Activated CD4-positive, alpha-beta T cell treated with anti-CD3 and anti-CD28 coated beads, Interleukin-2, amount 10 ng/mL, durations not matched to agents 7 days and 5 days (primary cell): ENCODE results near the gene LTBP1. TPM values are rescaled to one million over a fixed set of nuclear protein-coding genes. Genes with fewer than 3 reads are reported as not detected.

ENCODE experiments used
- CTCF ChIA-PET: fragments of 350-600 bp; sonication (Branson Sonifier 250); formaldehyde crosslinking; loops from one replicate; lab custom pipeline; 2021; ENCODE audit warnings: antibody characterized with exemption; lab: Charles Lee
- POLR2A ChIA-PET: fragments of 350-600 bp; sonication (Branson Sonifier 250); formaldehyde crosslinking; loops from one replicate; lab custom pipeline; 2021; ENCODE audit warnings: antibody characterized with exemption; lab: Charles Lee
- DNase-seq: peaks from one replicate; pipeline ENCODE4 v3.0.0-alpha.2; 2020
- H3K27ac Mint-ChIP-seq: one replicate; pipeline ENCODE4 v1.8.0; 2021; ENCODE audit warnings: mild to moderate bottlenecking, moderate library complexity, mixed read lengths
- H3K27me3 Mint-ChIP-seq: one replicate; pipeline ENCODE4 v1.8.0; 2021; ENCODE audit warnings: mixed read lengths
- H3K36me3 Mint-ChIP-seq: one replicate; pipeline ENCODE4 v1.8.0; 2021; ENCODE audit warnings: low read depth, mixed read lengths
- H3K4me1 Mint-ChIP-seq: one replicate; pipeline ENCODE4 v1.8.0; 2021; ENCODE audit warnings: mixed read lengths
- H3K4me3 Mint-ChIP-seq: one replicate; pipeline ENCODE4 v1.8.0; 2021; ENCODE audit warnings: mild to moderate bottlenecking, moderate library complexity, mixed read lengths
- H3K9me3 Mint-ChIP-seq: one replicate; pipeline ENCODE4 v1.8.0; 2021; ENCODE audit warnings: mixed read lengths
- total RNA-seq, 2 experiments: library from RNA; stranded (reverse); gene quantifications; one replicate each; pipeline ENCODE4 v1.2.3, GENCODE V29; 2021

LTBP1 gene
- total RNA-seq, 2 experiments from 2014 or later, result 0.17 to 0.27 TPM

- ChIA-PET POLR2A (no interaction called here), CTCF (no interaction called here)
- Mint-ChIP-seq H3K4me3 (no peak overlapping the region), H3K27ac (no peak overlapping the region), H3K36me3 (no peaks in the 10 kb centered on the region), H3K4me1 (no peaks in the 10 kb centered on the region), H3K9me3 (peaks cover 2% of the 10 kb centered on the region), H3K27me3 (peaks cover 12% of the 10 kb centered on the region)
- no peak for DNase-seq
These were observed 170.0 kb downstream of the LTBP1 start for GRCh38 chr2:33116799-33117198.

- Mint-ChIP-seq H3K36me3 (no peaks in the 10 kb centered on the region), H3K9me3 (peaks cover 2% of the 10 kb centered on the region), H3K4me3 (no peak overlapping the region), H3K27ac (no peak overlapping the region), H3K27me3 (peaks cover 13% of the 10 kb centered on the region), H3K4me1 (no peaks in the 10 kb centered on the region)
- ChIA-PET POLR2A (no interaction called here), CTCF (interaction anchor here (0.6 kb wide), 1 partner anchor 49 kb away, joined by 3 read pairs; no protein-coding TSS in a partner anchor)
- no peak for DNase-seq
These were observed 171.9 kb downstream of the LTBP1 start for GRCh38 chr2:33118651-33119050.

- no peak for DNase-seq
- no peak overlapping the region for H3K4me3 Mint-ChIP-seq
- H3K36me3 Mint-ChIP-seq, result no peaks in the 10 kb centered on the region
- peaks cover 2% of the 10 kb centered on the region for H3K9me3 Mint-ChIP-seq
- ChIA-PET CTCF (interaction anchor here (0.7 kb wide), 1 partner anchor 274 kb away, joined by 3 read pairs; no protein-coding TSS in a partner anchor), POLR2A (no interaction called here)
- H3K27ac Mint-ChIP-seq, result no peak overlapping the region
- H3K4me1 Mint-ChIP-seq, result no peaks in the 10 kb centered on the region
- H3K27me3 Mint-ChIP-seq, result peaks cover 14% of the 10 kb centered on the region
These were observed 174.7 kb downstream of the LTBP1 start for GRCh38 chr2:33121416-33121815.

GRCh38 chr2:33121925-33122324, 175.2 kb downstream of the LTBP1 start:
- CTCF ChIA-PET, result no interaction called here
- no peak overlapping the region for H3K4me3 Mint-ChIP-seq
- H3K4me1 Mint-ChIP-seq, result no peaks in the 10 kb centered on the region
- POLR2A ChIA-PET, result no interaction called here
- no peak for DNase-seq
- H3K9me3 Mint-ChIP-seq, result peaks cover 2% of the 10 kb centered on the region
- H3K27me3 Mint-ChIP-seq, result peaks cover 14% of the 10 kb centered on the region
- no peaks in the 10 kb centered on the region for H3K36me3 Mint-ChIP-seq
- H3K27ac Mint-ChIP-seq, result no peak overlapping the region

GRCh38 chr2:33122726-33123125, 176.0 kb downstream of the LTBP1 start:
- CTCF ChIA-PET, result no interaction called here
- Mint-ChIP-seq H3K4me1 (no peaks in the 10 kb centered on the region), H3K27me3 (peaks cover 11% of the 10 kb centered on the region), H3K27ac (no peak overlapping the region), H3K4me3 (no peak overlapping the region), H3K9me3 (peaks cover 2% of the 10 kb centered on the region), H3K36me3 (no peaks in the 10 kb centered on the region)
- no peak for DNase-seq
- POLR2A ChIA-PET, result no interaction called here

GRCh38 chr2:33123216-33123615, 176.5 kb downstream of the LTBP1 start:
- no peaks in the 10 kb centered on the region for H3K36me3 Mint-ChIP-seq
- no peaks in the 10 kb centered on the region for H3K4me1 Mint-ChIP-seq
- no peak overlapping the region for H3K27ac Mint-ChIP-seq
- ChIA-PET CTCF (no interaction called here), POLR2A (no interaction called here)
- H3K27me3 Mint-ChIP-seq, result peaks cover 10% of the 10 kb centered on the region
- H3K4me3 Mint-ChIP-seq, result no peak overlapping the region
- H3K9me3 Mint-ChIP-seq, result peaks cover 2% of the 10 kb centered on the region
- no peak for DNase-seq

- CTCF ChIA-PET, result no interaction called here
- no peaks in the 10 kb centered on the region for H3K4me1 Mint-ChIP-seq
These were observed 179.8 kb downstream of the LTBP1 start for GRCh38 chr2:33126552-33126951.

GRCh38 chr2:33126958-33127357, 180.2 kb downstream of the LTBP1 start:
- H3K4me3 Mint-ChIP-seq, result no peak overlapping the region
- H3K36me3 Mint-ChIP-seq, result no peaks in the 10 kb centered on the region
- POLR2A ChIA-PET, result no interaction called here
- H3K9me3 Mint-ChIP-seq, result no peaks in the 10 kb centered on the region
- CTCF ChIA-PET, result no interaction called here
- no peaks in the 10 kb centered on the region for H3K4me1 Mint-ChIP-seq
- no peak for DNase-seq
- H3K27me3 Mint-ChIP-seq, result peaks cover 16% of the 10 kb centered on the region
- no peak overlapping the region for H3K27ac Mint-ChIP-seq

More at GRCh38 chr2:33126552-33126951, 179.8 kb downstream of the LTBP1 start:
- DNase-seq, result no peak
- H3K36me3 Mint-ChIP-seq, result no peaks in the 10 kb centered on the region
- H3K27ac Mint-ChIP-seq, result no peak overlapping the region
- POLR2A ChIA-PET, result no interaction called here
- no peak overlapping the region for H3K4me3 Mint-ChIP-seq
- no peaks in the 10 kb centered on the region for H3K9me3 Mint-ChIP-seq
- peaks cover 16% of the 10 kb centered on the region for H3K27me3 Mint-ChIP-seq

GRCh38 chr2:33129263-33130053, 182.7 kb downstream of the LTBP1 start:
- POLR2A ChIA-PET, result no interaction called here
- Mint-ChIP-seq H3K27ac (no peak overlapping the region), H3K4me3 (no peak overlapping the region), H3K4me1 (no peaks in the 10 kb centered on the region), H3K27me3 (peaks cover 11% of the 10 kb centered on the region), H3K9me3 (no peaks in the 10 kb centered on the region), H3K36me3 (no peaks in the 10 kb centered on the region)
- DNase-seq, result no peak
- CTCF ChIA-PET, result interaction anchor here (1.2 kb wide), 1 partner anchor 17 kb away, joined by 3 read pairs; no protein-coding TSS in a partner anchor

GRCh38 chr2:33130054-33130447, 183.3 kb downstream of the LTBP1 start:
- Mint-ChIP-seq H3K4me3 (no peak overlapping the region), H3K27ac (no peak overlapping the region), H3K27me3 (peaks cover 16% of the 10 kb centered on the region), H3K4me1 (no peaks in the 10 kb centered on the region), H3K9me3 (no peaks in the 10 kb centered on the region), H3K36me3 (no peaks in the 10 kb centered on the region)
- ChIA-PET POLR2A (no interaction called here), CTCF (no interaction called here)
- no peak for DNase-seq

GRCh38 chr2:33130544-33130943, 183.8 kb downstream of the LTBP1 start:
- Mint-ChIP-seq H3K27me3 (peaks cover 13% of the 10 kb centered on the region), H3K27ac (no peak overlapping the region), H3K4me3 (no peak overlapping the region), H3K4me1 (no peaks in the 10 kb centered on the region), H3K36me3 (no peaks in the 10 kb centered on the region), H3K9me3 (no peaks in the 10 kb centered on the region)
- ChIA-PET POLR2A (no interaction called here), CTCF (no interaction called here)
- DNase-seq, result no peak

- H3K9me3 Mint-ChIP-seq, result no peaks in the 10 kb centered on the region
- ChIA-PET POLR2A (no interaction called here), CTCF (no interaction called here)
- H3K27ac Mint-ChIP-seq, result no peak overlapping the region
- no peak overlapping the region for H3K4me3 Mint-ChIP-seq
- H3K4me1 Mint-ChIP-seq, result no peaks in the 10 kb centered on the region
- H3K27me3 Mint-ChIP-seq, result peaks cover 16% of the 10 kb centered on the region
- H3K36me3 Mint-ChIP-seq, result no peaks in the 10 kb centered on the region
- no peak for DNase-seq
These were observed 184.4 kb downstream of the LTBP1 start for GRCh38 chr2:33131111-33131510.

GRCh38 chr2:33131749-33132148, 185.0 kb downstream of the LTBP1 start:
- Mint-ChIP-seq H3K27me3 (peaks cover 16% of the 10 kb centered on the region), H3K27ac (no peak overlapping the region), H3K4me1 (peaks cover 3% of the 10 kb centered on the region), H3K36me3 (no peaks in the 10 kb centered on the region), H3K9me3 (no peaks in the 10 kb centered on the region), H3K4me3 (no peak overlapping the region)
- no peak for DNase-seq
- ChIA-PET POLR2A (no interaction called here), CTCF (no interaction called here)
